GM19463 (cell line): Measurements from ENCODE around the gene CTNNAL1.

ENCODE experiments used
- ATAC-seq: cut with Tn5 transposase; IDR thresholded peaks from one replicate; pipeline ENCODE4 v1.9.1; 2021; ENCODE audit warnings: mild to moderate bottlenecking, moderate library complexity; ENCODE audit not compliant: unreplicated experiment

The CTNNAL1 gene

GRCh38 chr9:108894225-108894997, 118.9 kb downstream of the CTNNAL1 start:
- ATAC-seq: no peak
